Measurements from ENCODE around the gene SCN8A. TPM values are rescaled to one million over a fixed set of nuclear protein-coding genes. Genes with fewer than 3 reads are reported as not detected.

SCN8A gene
- total RNA-seq, 2 experiments from 2014 or later, result 0.86 to 0.93 TPM

GRCh38 chr12:51813931-51814310 lies 222.9 kb downstream of the SCN8A start:
- H3K9me3 Mint-ChIP-seq, result no peaks in the 10 kb centered on the region
- H3K27me3 Mint-ChIP-seq, result peaks cover 7% of the 10 kb centered on the region
- H3K4me1 Mint-ChIP-seq, result peaks cover 12% of the 10 kb centered on the region
- peak overlapping the region; percentile 35 for H3K4me3 Mint-ChIP-seq
- DNase-seq, result no peak
- H3K27ac Mint-ChIP-seq, result no peak overlapping the region
- no peaks in the 10 kb centered on the region for H3K36me3 Mint-ChIP-seq

GRCh38 chr12:51814311-51815088 lies 223.5 kb downstream of the SCN8A start:
- Mint-ChIP-seq H3K4me1 (peaks cover 14% of the 10 kb centered on the region), H3K4me3 (peak overlapping the region; percentile 76), H3K27me3 (peaks cover 7% of the 10 kb centered on the region), H3K27ac (no peak overlapping the region), H3K36me3 (no peaks in the 10 kb centered on the region), H3K9me3 (no peaks in the 10 kb centered on the region)
- peak; percentile 80 for DNase-seq

- Mint-ChIP-seq H3K36me3 (no peaks in the 10 kb centered on the region), H3K9me3 (no peaks in the 10 kb centered on the region), H3K27ac (no peak overlapping the region), H3K4me1 (peaks cover 19% of the 10 kb centered on the region), H3K27me3 (peaks cover 7% of the 10 kb centered on the region), H3K4me3 (peak overlapping the region; percentile 76)
- no peak for DNase-seq
Measured at GRCh38 chr12:51815571-51815970, 224.5 kb downstream of the SCN8A start.

GRCh38 chr12:51817027-51817953 lies 226.3 kb downstream of the SCN8A start:
- H3K4me3 Mint-ChIP-seq, result no peak overlapping the region
- H3K27ac Mint-ChIP-seq, result no peak overlapping the region
- no peak for DNase-seq
- H3K36me3 Mint-ChIP-seq, result no peaks in the 10 kb centered on the region
- peaks cover 22% of the 10 kb centered on the region for H3K4me1 Mint-ChIP-seq
- no peaks in the 10 kb centered on the region for H3K9me3 Mint-ChIP-seq
- peaks cover 7% of the 10 kb centered on the region for H3K27me3 Mint-ChIP-seq

GRCh38 chr12:51818086-51818485 lies 227.1 kb downstream of the SCN8A start:
- Mint-ChIP-seq H3K4me1 (peaks cover 30% of the 10 kb centered on the region), H3K36me3 (no peaks in the 10 kb centered on the region), H3K4me3 (no peak overlapping the region), H3K9me3 (no peaks in the 10 kb centered on the region), H3K27me3 (peaks cover 7% of the 10 kb centered on the region), H3K27ac (no peak overlapping the region)
- DNase-seq, result no peak

GRCh38 chr12:51818566-51819300 lies 227.7 kb downstream of the SCN8A start:
- no peak overlapping the region for H3K27ac Mint-ChIP-seq
- no peaks in the 10 kb centered on the region for H3K36me3 Mint-ChIP-seq
- H3K4me3 Mint-ChIP-seq, result no peak overlapping the region
- H3K4me1 Mint-ChIP-seq, result peaks cover 33% of the 10 kb centered on the region
- H3K9me3 Mint-ChIP-seq, result no peaks in the 10 kb centered on the region
- peaks cover 7% of the 10 kb centered on the region for H3K27me3 Mint-ChIP-seq
- no peak for DNase-seq

- Mint-ChIP-seq H3K4me1 (peaks cover 32% of the 10 kb centered on the region), H3K27ac (no peak overlapping the region), H3K27me3 (peaks cover 7% of the 10 kb centered on the region), H3K4me3 (peak overlapping the region; percentile 79), H3K9me3 (no peaks in the 10 kb centered on the region), H3K36me3 (no peaks in the 10 kb centered on the region)
- no peak for DNase-seq
Measured at GRCh38 chr12:51819736-51820525, 228.9 kb downstream of the SCN8A start.

- peaks cover under 1% of the 10 kb centered on the region for H3K27me3 Mint-ChIP-seq
- no peaks in the 10 kb centered on the region for H3K36me3 Mint-ChIP-seq
- DNase-seq, result peak; percentile 93
- H3K27ac Mint-ChIP-seq, result no peak overlapping the region
- peak overlapping the region; percentile 79 for H3K4me3 Mint-ChIP-seq
- peaks cover 28% of the 10 kb centered on the region for H3K4me1 Mint-ChIP-seq
- no peaks in the 10 kb centered on the region for H3K9me3 Mint-ChIP-seq
Measured at GRCh38 chr12:51820526-51821439, 229.8 kb downstream of the SCN8A start.

- H3K4me3 Mint-ChIP-seq, result peak overlapping the region; percentile 75
Measured at GRCh38 chr12:51821440-51822260, 230.6 kb downstream of the SCN8A start.

GRCh38 chr12:51822261-51822616 lies 231.2 kb downstream of the SCN8A start:
- Mint-ChIP-seq H3K27me3 (no peaks in the 10 kb centered on the region), H3K27ac (peak overlapping the region; percentile 29)

More at GRCh38 chr12:51821440-51822260, 230.6 kb downstream of the SCN8A start:
- Mint-ChIP-seq H3K27ac (peak overlapping the region; percentile 29), H3K36me3 (no peaks in the 10 kb centered on the region), H3K4me1 (peaks cover 28% of the 10 kb centered on the region), H3K27me3 (no peaks in the 10 kb centered on the region), H3K9me3 (no peaks in the 10 kb centered on the region)
- peak; percentile 41 for DNase-seq

GRCh38 chr12:51822956-51823355 lies 231.9 kb downstream of the SCN8A start:
- no peak for DNase-seq
- peak overlapping the region; percentile 75 for H3K4me3 Mint-ChIP-seq

More at GRCh38 chr12:51822261-51822616, 231.2 kb downstream of the SCN8A start:
- H3K4me1 Mint-ChIP-seq, result peaks cover 33% of the 10 kb centered on the region
- no peaks in the 10 kb centered on the region for H3K36me3 Mint-ChIP-seq
- no peak for DNase-seq
- peak overlapping the region; percentile 75 for H3K4me3 Mint-ChIP-seq
- H3K9me3 Mint-ChIP-seq, result no peaks in the 10 kb centered on the region

GRCh38 chr12:51823875-51824565 lies 233.0 kb downstream of the SCN8A start:
- no peaks in the 10 kb centered on the region for H3K36me3 Mint-ChIP-seq
- H3K4me1 Mint-ChIP-seq, result peaks cover 46% of the 10 kb centered on the region
- no peak overlapping the region for H3K4me3 Mint-ChIP-seq
- H3K27ac Mint-ChIP-seq, result no peak overlapping the region
- DNase-seq, result no peak
- H3K27me3 Mint-ChIP-seq, result no peaks in the 10 kb centered on the region
- no peaks in the 10 kb centered on the region for H3K9me3 Mint-ChIP-seq

More at GRCh38 chr12:51822956-51823355, 231.9 kb downstream of the SCN8A start:
- H3K27ac Mint-ChIP-seq, result no peak overlapping the region
- peaks cover 40% of the 10 kb centered on the region for H3K4me1 Mint-ChIP-seq
- no peaks in the 10 kb centered on the region for H3K27me3 Mint-ChIP-seq
- H3K36me3 Mint-ChIP-seq, result no peaks in the 10 kb centered on the region
- H3K9me3 Mint-ChIP-seq, result no peaks in the 10 kb centered on the region

All from activated naive CD8-positive, alpha-beta T cell treated with anti-CD3 and anti-CD28 coated beads for 36 hours (primary cell).